Lung (tissue), 13 donors: ENCODE data around the gene SLC16A5. TPM values are rescaled to one million over a fixed set of nuclear protein-coding genes. Genes with fewer than 3 reads are reported as not detected.

Experiments used
- ATAC-seq: fragments of 200-7000 bp; cut with Tn5 transposase; one replicate; pipeline ENCODE4 v1.9.1; 2020; ENCODE audit warnings: moderate number of reproducible peaks; ENCODE audit not compliant: insufficient read depth, low FRiP score
- DNase-seq, 3 donors: peaks; one replicate each; pipeline ENCODE4 v3.0.0-alpha.2; 2013 to 2017
- H3K27ac ChIP-seq, 2 donors: one replicate each; pipeline ENCODE4 v1.5.1; 2013; ENCODE audit warnings: mild to moderate bottlenecking in 2 of 2, moderate library complexity in 2 of 2, control low read depth in 1 of 2, inconsistent platforms in 1 of 2, low read depth in 1 of 2, low read length in 1 of 2
- H3K27me3 ChIP-seq, 3 donors: one replicate each; pipeline ENCODE4 v1.5.1; 2013; ENCODE audit warnings: low read length in 2 of 3; ENCODE audit not compliant: control insufficient read depth in 3 of 3, insufficient read depth in 3 of 3
- H3K36me3 ChIP-seq, 4 donors: one replicate each; pipeline ENCODE4 v1.5.1; 2013; ENCODE audit warnings: low read length in 4 of 4, mild to moderate bottlenecking in 1 of 4, moderate library complexity in 1 of 4; ENCODE audit not compliant: control insufficient read depth in 4 of 4, insufficient read depth in 4 of 4
- H3K4me1 ChIP-seq, 5 donors: one replicate each; pipeline ENCODE4 v1.5.1; 2013; ENCODE audit warnings: low read length in 5 of 5, mild to moderate bottlenecking in 2 of 5, moderate library complexity in 1 of 5; ENCODE audit not compliant: control insufficient read depth in 5 of 5, insufficient read depth in 5 of 5
- H3K4me3 ChIP-seq: one replicate; pipeline ENCODE4 v1.5.1; 2013; ENCODE audit warnings: mild to moderate bottlenecking, control low read depth, moderate library complexity
- H3K9ac ChIP-seq, 2 donors: one replicate each; pipeline ENCODE4 v1.5.1; 2013; ENCODE audit warnings: low read length in 2 of 2, control low read depth in 1 of 2; ENCODE audit not compliant: insufficient read depth in 1 of 2
- H3K9me3 ChIP-seq, 4 donors: one replicate each; pipeline ENCODE4 v1.5.1; 2013; ENCODE audit warnings: low read length in 3 of 4, mild to moderate bottlenecking in 1 of 4, moderate library complexity in 1 of 4; ENCODE audit not compliant: control insufficient read depth in 4 of 4, insufficient read depth in 3 of 4
- WGBS, 2 donors: extraction: QIAGEN DNeasy Blood & Tissue Kit; methylation state at CpG; one replicate each; pipeline ENCODE4 v1.1.7; 2013; 5-methylcytosine and 5-hydroxymethylcytosine counted together
- polyA plus RNA-seq, 2 donors: library from polyadenylated mRNA; stranded (reverse); fragments of 200-250 nt; gene quantifications; one replicate each; pipeline ENCODE4 v1.2.1, GENCODE V29; 2013
- small RNA-seq: library from RNA; depleted of rRNA; stranded (forward); fragments of <200 nt; gene quantifications from one replicate; pipeline ENCODE3, GENCODE V24; 2014; ENCODE audit warnings: low replicate concordance
- total RNA-seq, 2 donors: library from RNA; depleted of rRNA in 1 of 2; stranded (reverse); fragments of >200 nt in 1 of 2; gene quantifications; one replicate each; pipeline ENCODE4 v1.2.1, GENCODE V29; 2014 to 2021
- TF ChIP-seq, protein P1 (sequence below): IDR thresholded peaks from 2 replicates; pipeline ENCODE4 v1.5.1; 2012; ENCODE audit warnings: mild to moderate bottlenecking; ENCODE audit errors: control extremely low read depth, extremely low read depth
- donor health status: control.
- donor health status: control.
- donor health status: Bipolar disorder and iron deficiency.
- donor health status: healthy.
- donor health status: DM: yes; HTN: yes; CAD: no.

Gene SLC16A5
- total and polyA plus RNA-seq, 4 donors, result 27.9 to 74.0 (median 42.4) TPM

DNA sequence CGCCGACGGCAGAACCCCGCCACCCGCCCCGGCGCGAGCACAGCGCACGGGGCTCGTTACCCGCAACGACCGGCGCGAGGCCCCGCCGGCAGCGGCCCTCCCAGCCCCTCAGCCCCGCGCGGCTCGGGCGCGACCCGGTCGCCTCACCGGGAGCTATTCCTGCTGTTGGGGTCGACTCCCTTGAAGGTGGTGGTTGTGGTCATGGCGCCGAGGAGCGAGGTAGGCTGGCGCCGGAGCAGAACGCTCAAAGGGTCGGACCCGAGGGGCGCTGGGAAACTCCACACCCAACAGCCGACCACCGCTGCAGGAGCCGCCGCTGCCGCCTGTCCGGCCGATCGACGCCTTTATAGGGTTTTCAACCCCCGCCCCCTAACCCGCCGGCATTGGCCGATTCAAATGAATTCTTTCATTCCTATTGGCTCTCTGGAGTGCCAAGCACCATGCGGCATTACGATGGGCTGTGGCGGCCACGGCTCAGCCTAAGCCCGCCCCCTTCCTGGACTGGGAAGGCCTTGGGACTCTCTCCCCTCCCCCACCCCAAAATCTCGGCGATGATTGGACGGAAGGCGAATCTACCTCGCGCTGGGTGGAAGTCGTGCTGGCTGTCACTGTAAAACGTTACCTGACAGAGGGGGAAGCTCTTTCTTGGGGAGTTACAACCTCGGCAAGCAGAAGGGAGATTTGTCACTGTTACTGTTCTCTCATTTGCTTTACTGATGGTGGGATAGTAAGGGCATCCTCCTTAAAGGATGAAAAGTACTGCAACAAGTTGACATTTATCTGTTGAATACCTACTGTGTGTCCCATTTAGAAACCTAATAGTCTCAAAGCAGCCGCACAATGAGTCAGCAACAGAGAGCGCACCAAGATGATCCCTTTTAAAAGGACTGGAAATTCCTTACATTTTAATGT, 66.7 kb downstream of the SLC16A5 start, which contains the start of gene JPT1:
Gene JPT1, minus strand, starts transcription at position 318 of the 912 bp plus-strand sequence. Its CDS starts 115 bp downstream, at position 203.
- H3K4me1 ChIP-seq, result peaks cover 0 to 20% (median 3%) of the 10 kb centered on the region in 5 donors
- H3K4me3 ChIP-seq, result peak within 1 kb of the TSS; percentile 80
- peak within 1 kb of the TSS; percentile 89 to 92 for H3K27ac ChIP-seq
- no peaks in the 10 kb centered on the region for H3K9me3 ChIP-seq
- peak; percentile 99 to 100 (median 99) for DNase-seq
- peaks cover 0 to 2% (median 0%) of the 10 kb centered on the region in 4 donors for H3K36me3 ChIP-seq
- ATAC-seq, result peak; percentile 100
- H3K27me3 ChIP-seq, result no peaks in the 10 kb centered on the region
- TF ChIP-seq, protein P1, sequence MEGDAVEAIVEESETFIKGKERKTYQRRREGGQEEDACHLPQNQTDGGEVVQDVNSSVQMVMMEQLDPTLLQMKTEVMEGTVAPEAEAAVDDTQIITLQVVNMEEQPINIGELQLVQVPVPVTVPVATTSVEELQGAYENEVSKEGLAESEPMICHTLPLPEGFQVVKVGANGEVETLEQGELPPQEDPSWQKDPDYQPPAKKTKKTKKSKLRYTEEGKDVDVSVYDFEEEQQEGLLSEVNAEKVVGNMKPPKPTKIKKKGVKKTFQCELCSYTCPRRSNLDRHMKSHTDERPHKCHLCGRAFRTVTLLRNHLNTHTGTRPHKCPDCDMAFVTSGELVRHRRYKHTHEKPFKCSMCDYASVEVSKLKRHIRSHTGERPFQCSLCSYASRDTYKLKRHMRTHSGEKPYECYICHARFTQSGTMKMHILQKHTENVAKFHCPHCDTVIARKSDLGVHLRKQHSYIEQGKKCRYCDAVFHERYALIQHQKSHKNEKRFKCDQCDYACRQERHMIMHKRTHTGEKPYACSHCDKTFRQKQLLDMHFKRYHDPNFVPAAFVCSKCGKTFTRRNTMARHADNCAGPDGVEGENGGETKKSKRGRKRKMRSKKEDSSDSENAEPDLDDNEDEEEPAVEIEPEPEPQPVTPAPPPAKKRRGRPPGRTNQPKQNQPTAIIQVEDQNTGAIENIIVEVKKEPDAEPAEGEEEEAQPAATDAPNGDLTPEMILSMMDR, result no peak
- peak within 1 kb of the TSS; percentile 82 to 86 for H3K9ac ChIP-seq
- 2 to 3% methylated on average over 56 to 67 of the region's 67 CpGs for WGBS, 2 donors

DNA sequence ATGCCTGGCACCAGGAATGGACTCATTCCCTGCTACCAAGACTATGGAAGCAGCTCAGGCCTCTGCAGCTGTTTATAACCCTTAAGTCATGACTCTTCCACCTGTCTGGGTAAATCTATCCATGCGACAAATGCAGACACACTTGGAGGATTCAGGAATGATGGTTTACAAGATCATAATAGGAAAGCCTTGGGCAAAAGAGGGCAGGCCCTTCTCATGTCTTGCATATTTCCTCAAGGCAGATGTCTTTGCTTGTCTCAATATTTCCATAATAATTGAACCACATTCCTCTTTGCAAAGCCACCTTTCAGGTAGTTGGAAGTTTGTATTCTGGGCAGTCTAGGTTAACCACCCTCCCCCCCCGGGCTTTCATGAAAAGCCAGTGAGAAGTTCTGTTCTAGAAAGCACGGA, 67.4 kb downstream of the SLC16A5 start:
- Histone ChIP-seq H3K36me3 (peaks cover 0 to 2% (median under 1%) of the 10 kb centered on the region in 4 donors), H3K27ac (no peak overlapping the region), H3K4me1 (peaks cover 0 to 20% (median 3%) of the 10 kb centered on the region in 5 donors), H3K9ac (no peak overlapping the region), H3K9me3 (no peaks in the 10 kb centered on the region), H3K4me3 (no peak overlapping the region), H3K27me3 (no peaks in the 10 kb centered on the region)
- WGBS, 2 donors, result 93 to 94% methylated on average over 3 of the region's 3 CpGs
- ATAC-seq (no peak), DNase-seq (no peak)
- TF ChIP-seq, protein P1, result no peak

Small RNA genes lying within 50 kb of the gene (small RNA-seq; reads per million reads assigned to genes)
- gene AC111186.1, result not detected
- not detected for gene RF00019
- gene RN7SL573P, result not detected

Other genes starting within 250 kb of the SLC16A5 start
- gene GRIN2C, start 228.1 kb upstream of the SLC16A5 start, total RNA-seq, result under 1 TPM in 1 of 2 donors, not detected in 1; 0.03 TPM
- gene GRIN2C, start 228.1 kb upstream of the SLC16A5 start, polyA plus RNA-seq, result under 1 TPM; 0.01 to 0.02 TPM
- 10 to 100 TPM in 1 of 2 donors, 1 to 10 TPM in 1; 7.8 to 17.5 TPM for gene FDXR, start 215.0 kb upstream of the SLC16A5 start, total RNA-seq
- gene FDXR, start 215.0 kb upstream of the SLC16A5 start, polyA plus RNA-seq, result 10 to 100 TPM; 10.2 to 11.1 TPM
- gene FADS6, start 194.3 kb upstream of the SLC16A5 start, total RNA-seq, result not detected
- gene FADS6, start 194.3 kb upstream of the SLC16A5 start, polyA plus RNA-seq, result not detected
- not detected for gene USH1G, start 164.7 kb upstream of the SLC16A5 start, total RNA-seq
- under 1 TPM in 1 of 2 donors, not detected in 1; 0.01 TPM for gene USH1G, start 164.7 kb upstream of the SLC16A5 start, polyA plus RNA-seq
- gene OTOP2, start 163.7 kb upstream of the SLC16A5 start, total RNA-seq, result not detected
- not detected for gene OTOP2, start 163.7 kb upstream of the SLC16A5 start, polyA plus RNA-seq
- gene OTOP3, start 152.1 kb upstream of the SLC16A5 start, total RNA-seq, result not detected
- not detected for gene OTOP3, start 152.1 kb upstream of the SLC16A5 start, polyA plus RNA-seq
- gene HID1, start 115.2 kb upstream of the SLC16A5 start, total RNA-seq, result 10 to 100 TPM; 34.8 to 42.1 TPM
- gene HID1, start 115.2 kb upstream of the SLC16A5 start, polyA plus RNA-seq, result 10 to 100 TPM; 15.2 to 23.7 TPM
- gene CDR2L, start 100.3 kb upstream of the SLC16A5 start, total RNA-seq, result 10 to 100 TPM; 11.5 to 19.0 TPM
- gene CDR2L, start 100.3 kb upstream of the SLC16A5 start, polyA plus RNA-seq, result 10 to 100 TPM in 1 of 2 donors, 1 to 10 TPM in 1; 8.5 to 10.9 TPM
- gene MRPL58, start 75.3 kb upstream of the SLC16A5 start, total RNA-seq, result 10 to 100 TPM; 14.7 to 33.1 TPM
- gene MRPL58, start 75.3 kb upstream of the SLC16A5 start, polyA plus RNA-seq, result 10 to 100 TPM; 38.3 to 55.5 TPM
- 100 to 1,000 TPM; 110 to 238 TPM for gene ATP5PD, start 41.0 kb upstream of the SLC16A5 start, total RNA-seq
- 100 to 1,000 TPM; 277 to 736 TPM for gene ATP5PD, start 41.0 kb upstream of the SLC16A5 start, polyA plus RNA-seq
- gene KCTD2, start 40.7 kb upstream of the SLC16A5 start, total RNA-seq, result 10 to 100 TPM; 21.0 to 22.3 TPM
- gene KCTD2, start 40.7 kb upstream of the SLC16A5 start, polyA plus RNA-seq, result 10 to 100 TPM; 15.1 to 17.8 TPM
- gene ARMC7, start 22.0 kb downstream of the SLC16A5 start, total RNA-seq, result 10 to 100 TPM in 1 of 2 donors, 1 to 10 TPM in 1; 8.1 to 19.2 TPM
- gene ARMC7, start 22.0 kb downstream of the SLC16A5 start, polyA plus RNA-seq, result 10 to 100 TPM; 10.2 to 13.5 TPM
- 10 to 100 TPM; 64.4 to 75.3 TPM for gene NT5C, start 43.8 kb downstream of the SLC16A5 start, total RNA-seq
- gene NT5C, start 43.8 kb downstream of the SLC16A5 start, polyA plus RNA-seq, result 10 to 100 TPM; 81.2 to 96.3 TPM
- gene JPT1, start 66.6 kb downstream of the SLC16A5 start, total RNA-seq, result 10 to 100 TPM; 35.1 to 60.7 TPM
- 100 to 1,000 TPM; 134 to 140 TPM for gene JPT1, start 66.6 kb downstream of the SLC16A5 start, polyA plus RNA-seq
- 100 to 1,000 TPM in 1 of 2 donors, 10 to 100 TPM in 1; 89.9 to 242 TPM for gene SUMO2, start 95.0 kb downstream of the SLC16A5 start, total RNA-seq
- gene SUMO2, start 95.0 kb downstream of the SLC16A5 start, polyA plus RNA-seq, result 10 to 100 TPM; 53.6 to 88.9 TPM
- 10 to 100 TPM; 46.4 to 69.5 TPM for gene NUP85, start 117.7 kb downstream of the SLC16A5 start, total RNA-seq
- gene NUP85, start 117.7 kb downstream of the SLC16A5 start, polyA plus RNA-seq, result 10 to 100 TPM; 40.4 to 45.8 TPM
- 10 to 100 TPM; 22.8 to 42.4 TPM for gene GGA3, start 173.7 kb downstream of the SLC16A5 start, total RNA-seq
- 10 to 100 TPM; 26.4 to 35.9 TPM for gene GGA3, start 173.7 kb downstream of the SLC16A5 start, polyA plus RNA-seq
- gene MRPS7, start 173.9 kb downstream of the SLC16A5 start, total RNA-seq, result 10 to 100 TPM; 40.0 to 54.6 TPM
- gene MRPS7, start 173.9 kb downstream of the SLC16A5 start, polyA plus RNA-seq, result 10 to 100 TPM; 46.9 to 61.7 TPM
- 10 to 100 TPM in 1 of 2 donors, 1 to 10 TPM in 1; 9.7 to 32.8 TPM for gene MIF4GD, start 183.3 kb downstream of the SLC16A5 start, total RNA-seq
- 10 to 100 TPM; 13.2 to 34.8 TPM for gene MIF4GD, start 183.3 kb downstream of the SLC16A5 start, polyA plus RNA-seq
- gene SLC25A19, start 201.5 kb downstream of the SLC16A5 start, total RNA-seq, result 10 to 100 TPM in 1 of 2 donors, 1 to 10 TPM in 1; 9.8 to 27.4 TPM
- 10 to 100 TPM; 22.2 to 25.7 TPM for gene SLC25A19, start 201.5 kb downstream of the SLC16A5 start, polyA plus RNA-seq